Nephron progenitor cell (in vitro differentiated cells): ENCODE results near the gene YIF1A.

ENCODE experiments used
- DNase-seq: peaks from one replicate; pipeline ENCODE4 v3.0.0; 2021
- H3K27ac Mint-ChIP-seq: 2 replicates; pipeline ENCODE4 v1.8.0; 2021; ENCODE audit warnings: mild to moderate bottlenecking, moderate library complexity, mixed read lengths
- H3K27me3 Mint-ChIP-seq: 2 replicates; pipeline ENCODE4 v1.8.0; 2021; ENCODE audit warnings: mild to moderate bottlenecking, low read depth, mixed read lengths; ENCODE audit not compliant: poor library complexity
- H3K36me3 Mint-ChIP-seq: 2 replicates; pipeline ENCODE4 v1.8.0; 2021; ENCODE audit warnings: low read depth, mixed read lengths
- H3K4me1 Mint-ChIP-seq: 2 replicates; pipeline ENCODE4 v1.8.0; 2021; ENCODE audit warnings: mixed read lengths
- H3K4me3 Mint-ChIP-seq: 2 replicates; pipeline ENCODE4 v1.8.0; 2021; ENCODE audit warnings: mild to moderate bottlenecking, moderate library complexity, mixed read lengths
- H3K9me3 Mint-ChIP-seq: 2 replicates; pipeline ENCODE4 v1.8.0; 2021; ENCODE audit warnings: mild to moderate bottlenecking, moderate library complexity, mixed read lengths
- TF ChIP-seq, protein P1 (sequence below): fragments of 200-600 bp; sonication (generic); IDR thresholded peaks from 2 replicates; pipeline ENCODE4 v1.5.0; 2021; ENCODE audit warnings: antibody characterized with exemption

The YIF1A gene

DNA sequence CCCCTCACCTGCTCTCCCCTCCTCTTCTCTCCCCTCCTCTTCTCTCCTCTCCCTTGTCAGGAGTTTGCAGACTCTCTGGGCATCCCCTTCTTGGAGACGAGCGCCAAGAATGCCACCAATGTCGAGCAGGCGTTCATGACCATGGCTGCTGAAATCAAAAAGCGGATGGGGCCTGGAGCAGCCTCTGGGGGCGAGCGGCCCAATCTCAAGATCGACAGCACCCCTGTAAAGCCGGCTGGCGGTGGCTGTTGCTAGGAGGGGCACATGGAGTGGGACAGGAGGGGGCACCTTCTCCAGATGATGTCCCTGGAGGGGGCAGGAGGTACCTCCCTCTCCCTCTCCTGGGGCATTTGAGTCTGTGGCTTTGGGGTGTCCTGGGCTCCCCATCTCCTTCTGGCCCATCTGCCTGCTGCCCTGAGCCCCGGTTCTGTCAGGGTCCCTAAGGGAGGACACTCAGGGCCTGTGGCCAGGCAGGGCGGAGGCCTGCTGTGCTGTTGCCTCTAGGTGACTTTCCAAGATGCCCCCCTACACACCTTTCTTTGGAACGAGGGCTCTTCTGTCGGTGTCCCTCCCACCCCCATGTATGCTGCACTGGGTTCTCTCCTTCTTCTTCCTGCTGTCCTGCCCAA is 12.8 kb downstream of the YIF1A start:
- H3K27ac Mint-ChIP-seq, result no peak overlapping the region
- peaks cover 18% of the 10 kb centered on the region for H3K27me3 Mint-ChIP-seq
- DNase-seq, result no peak
- H3K9me3 Mint-ChIP-seq, result no peaks in the 10 kb centered on the region
- TF ChIP-seq, protein P1, sequence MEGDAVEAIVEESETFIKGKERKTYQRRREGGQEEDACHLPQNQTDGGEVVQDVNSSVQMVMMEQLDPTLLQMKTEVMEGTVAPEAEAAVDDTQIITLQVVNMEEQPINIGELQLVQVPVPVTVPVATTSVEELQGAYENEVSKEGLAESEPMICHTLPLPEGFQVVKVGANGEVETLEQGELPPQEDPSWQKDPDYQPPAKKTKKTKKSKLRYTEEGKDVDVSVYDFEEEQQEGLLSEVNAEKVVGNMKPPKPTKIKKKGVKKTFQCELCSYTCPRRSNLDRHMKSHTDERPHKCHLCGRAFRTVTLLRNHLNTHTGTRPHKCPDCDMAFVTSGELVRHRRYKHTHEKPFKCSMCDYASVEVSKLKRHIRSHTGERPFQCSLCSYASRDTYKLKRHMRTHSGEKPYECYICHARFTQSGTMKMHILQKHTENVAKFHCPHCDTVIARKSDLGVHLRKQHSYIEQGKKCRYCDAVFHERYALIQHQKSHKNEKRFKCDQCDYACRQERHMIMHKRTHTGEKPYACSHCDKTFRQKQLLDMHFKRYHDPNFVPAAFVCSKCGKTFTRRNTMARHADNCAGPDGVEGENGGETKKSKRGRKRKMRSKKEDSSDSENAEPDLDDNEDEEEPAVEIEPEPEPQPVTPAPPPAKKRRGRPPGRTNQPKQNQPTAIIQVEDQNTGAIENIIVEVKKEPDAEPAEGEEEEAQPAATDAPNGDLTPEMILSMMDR, result no peak
- peaks cover 41% of the 10 kb centered on the region for H3K36me3 Mint-ChIP-seq
- peaks cover 21% of the 10 kb centered on the region for H3K4me1 Mint-ChIP-seq
- no peak overlapping the region for H3K4me3 Mint-ChIP-seq

- H3K4me3 Mint-ChIP-seq, result no peak overlapping the region
- no peak for DNase-seq
These were observed 13.5 kb downstream of the YIF1A start for GRCh38 chr11:66275396-66275795.

GRCh38 chr11:66274219-66274618 is 14.7 kb downstream of the YIF1A start:
- H3K27ac Mint-ChIP-seq, result no peak overlapping the region
- no peak for DNase-seq
- peaks cover 21% of the 10 kb centered on the region for H3K4me1 Mint-ChIP-seq
- no peak overlapping the region for H3K4me3 Mint-ChIP-seq
- peaks cover 45% of the 10 kb centered on the region for H3K36me3 Mint-ChIP-seq
- peaks cover 5% of the 10 kb centered on the region for H3K27me3 Mint-ChIP-seq
- TF ChIP-seq, protein P1, result no peak
- no peaks in the 10 kb centered on the region for H3K9me3 Mint-ChIP-seq

More at GRCh38 chr11:66275396-66275795, 13.5 kb downstream of the YIF1A start:
- Mint-ChIP-seq H3K27me3 (peaks cover 13% of the 10 kb centered on the region), H3K36me3 (peaks cover 45% of the 10 kb centered on the region), H3K9me3 (no peaks in the 10 kb centered on the region), H3K27ac (no peak overlapping the region), H3K4me1 (peaks cover 17% of the 10 kb centered on the region)
- TF ChIP-seq, protein P1, result no peak

DNA sequence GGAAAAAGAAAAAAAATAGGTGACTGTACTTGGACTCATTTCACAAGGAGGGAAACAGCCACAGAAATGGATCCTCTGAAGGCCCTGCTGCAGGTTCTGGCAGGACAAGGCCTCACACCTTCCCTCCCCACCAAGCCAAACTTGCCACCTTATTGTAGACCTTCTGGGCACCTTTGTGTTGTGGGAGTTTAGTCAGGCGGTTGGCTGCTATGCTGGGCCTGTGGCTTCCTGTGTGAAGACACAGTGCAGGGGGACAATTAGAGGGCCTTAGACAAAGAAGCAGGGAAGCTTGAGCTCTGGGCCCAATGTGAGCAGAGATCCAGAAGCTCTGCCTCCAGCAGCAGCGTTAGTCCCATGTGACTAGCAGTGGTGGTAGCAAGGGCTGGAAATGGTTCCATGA is 16.3 kb downstream of the YIF1A start:
- H3K4me3 Mint-ChIP-seq, result no peak overlapping the region
- DNase-seq, result no peak
- peak overlapping the region; percentile 22 for H3K27ac Mint-ChIP-seq
- peaks cover 21% of the 10 kb centered on the region for H3K4me1 Mint-ChIP-seq
- H3K36me3 Mint-ChIP-seq, result peaks cover 45% of the 10 kb centered on the region
- no peaks in the 10 kb centered on the region for H3K9me3 Mint-ChIP-seq
- TF ChIP-seq, protein P1, result no peak
- H3K27me3 Mint-ChIP-seq, result no peaks in the 10 kb centered on the region

GRCh38 chr11:66271816-66272215 is 17.1 kb downstream of the YIF1A start:
- H3K9me3 Mint-ChIP-seq, result no peaks in the 10 kb centered on the region
- DNase-seq, result no peak
- peaks cover 45% of the 10 kb centered on the region for H3K36me3 Mint-ChIP-seq
- H3K27me3 Mint-ChIP-seq, result no peaks in the 10 kb centered on the region
- peak overlapping the region; percentile 42 for H3K4me3 Mint-ChIP-seq
- peak overlapping the region; percentile 54 for H3K27ac Mint-ChIP-seq
- H3K4me1 Mint-ChIP-seq, result peaks cover 28% of the 10 kb centered on the region
- TF ChIP-seq, protein P1, result no peak
